Stimulated activated naive CD4-positive, alpha-beta T cell (primary cell): ENCODE measurements around the gene ARHGAP24.

Experiments
- DNase-seq, 6 experiments: peaks; one replicate each; lab custom pipeline; 2025; lab: John Stamatoyannopoulos, UW

Gene ARHGAP24

DNA sequence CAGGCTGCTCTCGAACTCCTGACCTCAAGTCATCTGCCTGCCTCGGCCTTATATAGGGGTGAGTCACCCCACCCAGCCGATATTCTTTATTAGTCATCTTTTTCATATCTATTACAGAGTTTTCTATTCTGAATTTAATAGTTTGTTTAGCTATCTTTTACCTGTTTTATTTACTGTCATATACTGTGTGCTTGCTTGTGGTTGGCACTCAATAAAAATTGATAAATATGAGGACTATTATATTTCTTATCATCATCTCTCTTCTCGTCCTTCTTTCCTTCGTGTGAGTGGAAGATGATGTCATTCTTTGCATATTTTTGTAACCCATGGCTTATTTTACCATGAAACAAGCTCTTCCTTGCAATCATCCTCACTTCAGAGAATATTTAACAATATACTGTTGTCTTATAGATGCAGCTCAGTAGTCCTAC is 265.5 kb downstream of the ARHGAP24 start:
- no peak for DNase-seq

DNA sequence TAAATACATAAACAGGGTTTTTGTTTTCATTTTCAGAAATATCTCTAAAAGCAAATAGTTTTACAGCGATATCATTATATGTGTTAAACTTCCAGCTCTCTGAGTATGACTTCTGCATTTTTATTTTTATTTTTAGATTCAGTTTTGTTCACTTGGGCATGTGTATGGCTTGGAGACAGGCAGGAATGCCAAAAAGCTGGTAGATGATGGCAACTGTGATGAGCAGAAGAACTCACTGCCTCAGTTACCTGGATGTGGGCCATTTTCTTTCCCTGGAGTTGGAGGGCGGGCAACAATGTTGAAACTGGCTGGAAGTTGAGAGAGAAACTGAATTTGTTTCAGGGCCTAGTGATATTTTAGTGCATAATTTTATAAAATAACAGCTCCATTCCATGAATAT is 266.4 kb downstream of the ARHGAP24 start:
- DNase-seq: no peak

- no peak for DNase-seq
Measured at GRCh38 chr4:85741921-85742591, 267.1 kb downstream of the ARHGAP24 start.

DNA sequence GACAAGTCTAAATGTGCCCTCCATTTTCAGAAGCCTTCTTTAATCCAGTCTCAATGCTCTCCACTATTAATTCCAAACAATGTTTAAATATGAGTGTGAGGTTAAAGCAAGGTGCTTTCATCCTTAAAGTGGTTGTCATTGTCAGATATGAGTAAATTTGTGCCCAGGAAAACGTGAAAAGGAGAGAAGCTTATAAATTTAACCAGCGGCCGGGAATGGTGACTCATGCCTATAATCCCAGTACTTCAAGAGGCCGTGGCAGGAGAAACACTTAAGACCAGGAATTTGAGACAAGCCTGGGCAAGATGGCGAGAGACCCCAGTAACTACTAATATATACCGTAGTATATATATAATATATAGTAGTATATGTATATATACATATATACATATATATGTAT is 270.0 kb downstream of the ARHGAP24 start:
- no peak for DNase-seq

GRCh38 chr4:85745939-85746338 is 271.0 kb downstream of the ARHGAP24 start:
- DNase-seq: no peak

- DNase-seq: no peak
Measured at GRCh38 chr4:85747882-85748491, 273.0 kb downstream of the ARHGAP24 start.

DNA sequence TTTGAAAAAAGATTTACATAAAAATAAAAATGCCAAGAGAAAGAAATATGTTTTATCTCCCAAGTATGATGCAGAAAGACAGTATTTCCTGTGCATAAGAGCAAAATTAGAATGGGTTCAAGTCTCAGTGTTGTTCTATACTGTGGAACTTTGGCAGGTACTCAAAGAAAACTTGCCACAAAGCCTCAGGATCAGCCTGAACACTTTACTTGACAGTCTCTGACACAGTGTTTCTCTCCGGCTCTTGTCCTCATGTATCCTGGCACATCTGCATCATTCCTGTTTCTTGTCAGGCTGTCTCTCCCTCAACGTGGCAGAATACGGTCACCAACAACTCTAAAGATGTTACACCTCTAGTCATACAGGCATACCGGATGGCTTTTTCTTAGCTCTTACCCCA is 273.7 kb downstream of the ARHGAP24 start:
- DNase-seq: no peak

DNA sequence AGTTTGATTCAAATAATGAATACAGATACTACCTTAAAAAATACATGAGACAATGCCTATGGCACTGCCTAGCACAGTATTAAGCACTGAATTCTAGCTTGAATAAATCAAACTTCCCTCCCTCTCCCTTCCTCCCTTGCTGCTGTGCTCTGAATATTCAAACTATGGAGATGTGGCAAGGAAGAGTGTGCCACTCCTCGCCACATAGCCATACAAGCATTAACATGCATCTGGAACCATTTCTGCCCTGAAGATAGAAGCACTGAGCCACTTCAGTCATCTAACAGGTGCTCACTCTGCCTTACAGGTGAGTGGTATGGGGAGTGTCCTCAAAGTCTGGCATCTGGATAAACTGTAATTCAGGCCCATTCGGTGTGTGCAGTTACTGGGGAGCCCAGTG is 276.9 kb downstream of the ARHGAP24 start:
- DNase-seq: no peak

GRCh38 chr4:85755285-85755684 is 280.3 kb downstream of the ARHGAP24 start:
- DNase-seq: no peak

GRCh38 chr4:85756938-85757337 is 282.0 kb downstream of the ARHGAP24 start:
- no peak for DNase-seq

DNA sequence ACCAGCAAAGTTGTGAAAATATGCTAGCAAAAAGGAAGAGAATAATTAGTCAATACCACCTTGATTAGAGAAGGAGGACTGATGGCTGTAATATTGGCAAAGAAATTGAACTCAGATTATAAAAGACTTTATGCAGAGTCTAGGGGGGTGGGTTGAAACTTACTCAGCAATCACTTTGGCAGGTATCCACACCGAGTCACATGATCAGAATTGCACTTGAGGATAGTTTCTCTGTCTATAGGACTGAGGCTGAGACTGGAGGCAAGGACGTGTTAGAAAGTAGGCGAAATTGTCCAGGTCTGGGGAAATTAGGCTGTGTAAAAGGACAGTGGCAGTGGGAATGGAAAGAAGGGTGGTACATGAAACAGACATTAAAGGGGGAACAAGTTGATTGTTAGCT is 284.4 kb downstream of the ARHGAP24 start:
- no peak for DNase-seq

- DNase-seq: no peak
Measured at GRCh38 chr4:85760511-85760910, 285.6 kb downstream of the ARHGAP24 start.

- no peak for DNase-seq
Measured at GRCh38 chr4:85761803-85762528, 287.0 kb downstream of the ARHGAP24 start.

GRCh38 chr4:85762529-85762871 is 287.6 kb downstream of the ARHGAP24 start:
- DNase-seq: no peak

- DNase-seq: no peak
Measured at GRCh38 chr4:85763202-85763601, 288.3 kb downstream of the ARHGAP24 start.

DNA sequence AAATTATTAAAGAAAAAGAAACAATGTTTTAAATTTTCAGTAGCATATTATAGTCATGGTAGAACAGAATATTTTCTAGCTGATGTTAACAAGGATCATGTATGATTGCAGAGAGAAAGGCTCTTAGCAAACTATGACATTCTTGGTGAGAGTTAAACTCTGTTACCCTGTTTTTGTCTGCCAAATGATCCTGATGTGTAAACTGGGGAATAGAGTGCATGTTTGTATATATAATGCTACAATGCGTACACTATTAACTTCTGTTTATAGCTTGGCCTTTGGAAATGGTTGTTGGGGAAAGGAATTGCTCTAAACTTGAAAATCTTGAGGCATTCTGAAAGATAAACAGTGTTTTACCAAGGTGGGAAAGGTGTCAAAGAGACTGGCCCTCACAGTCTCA is 292.7 kb downstream of the ARHGAP24 start:
- DNase-seq: no peak

DNA sequence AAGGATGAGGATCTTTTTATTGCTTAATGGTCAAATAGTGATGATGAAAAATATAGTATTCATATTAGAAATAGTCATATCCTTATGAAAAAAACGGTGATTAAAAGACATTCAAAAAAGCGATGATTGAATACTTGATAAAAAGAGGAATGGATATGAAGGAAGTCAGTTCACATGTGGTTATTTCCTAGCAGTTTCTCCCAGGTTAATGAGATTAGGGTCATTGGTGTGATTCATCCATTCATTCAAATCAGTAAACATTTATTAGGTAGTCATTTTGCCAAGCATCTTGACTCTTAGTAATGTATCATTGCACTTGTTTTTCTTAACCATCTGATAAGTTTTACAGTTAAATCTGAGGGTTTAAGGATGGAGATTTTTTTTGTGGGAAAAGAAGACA is 294.1 kb downstream of the ARHGAP24 start:
- no peak for DNase-seq

- DNase-seq: no peak
Measured at GRCh38 chr4:85772470-85772869, 297.5 kb downstream of the ARHGAP24 start.

DNA sequence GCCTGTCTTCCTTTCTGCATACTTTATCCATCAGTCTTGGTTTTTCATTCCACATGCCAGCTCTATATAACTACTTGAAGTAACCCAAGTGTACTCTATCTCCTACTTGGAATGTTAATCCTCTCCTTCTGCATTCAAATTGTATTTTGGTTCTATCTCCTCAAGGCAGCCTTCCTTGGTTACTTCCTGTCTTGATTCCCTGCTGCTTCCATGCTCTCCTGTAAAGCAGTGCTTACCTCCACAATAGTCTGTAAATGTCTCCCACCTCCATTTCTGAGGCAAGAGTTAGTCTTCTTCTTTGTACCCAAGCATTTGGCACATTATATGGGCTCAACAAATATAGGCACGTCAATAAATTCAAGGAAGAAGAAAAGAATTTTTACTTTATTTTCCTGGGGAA is 298.4 kb downstream of the ARHGAP24 start:
- no peak for DNase-seq

DNA sequence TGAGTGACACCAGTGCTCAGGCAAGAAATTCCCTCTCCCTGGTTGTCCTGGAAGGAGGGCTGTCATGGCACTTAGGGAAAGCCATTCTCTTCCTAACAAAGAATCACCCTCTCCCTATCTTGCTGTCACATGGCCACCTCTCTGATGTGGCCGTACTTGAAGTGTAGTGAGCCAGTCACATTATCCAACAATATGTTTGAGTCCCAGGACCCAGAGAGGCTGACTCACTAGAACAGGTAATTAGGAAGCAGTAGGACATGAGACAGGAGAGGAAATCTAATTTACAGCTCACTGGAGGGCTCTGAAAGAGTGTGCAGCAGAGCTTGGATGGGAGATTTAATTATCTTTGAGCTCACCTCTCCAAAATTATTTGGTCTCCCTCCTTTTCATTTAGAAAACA is 299.1 kb downstream of the ARHGAP24 start:
- no peak for DNase-seq

- DNase-seq: no peak
Measured at GRCh38 chr4:85774489-85774888, 299.5 kb downstream of the ARHGAP24 start.

DNA sequence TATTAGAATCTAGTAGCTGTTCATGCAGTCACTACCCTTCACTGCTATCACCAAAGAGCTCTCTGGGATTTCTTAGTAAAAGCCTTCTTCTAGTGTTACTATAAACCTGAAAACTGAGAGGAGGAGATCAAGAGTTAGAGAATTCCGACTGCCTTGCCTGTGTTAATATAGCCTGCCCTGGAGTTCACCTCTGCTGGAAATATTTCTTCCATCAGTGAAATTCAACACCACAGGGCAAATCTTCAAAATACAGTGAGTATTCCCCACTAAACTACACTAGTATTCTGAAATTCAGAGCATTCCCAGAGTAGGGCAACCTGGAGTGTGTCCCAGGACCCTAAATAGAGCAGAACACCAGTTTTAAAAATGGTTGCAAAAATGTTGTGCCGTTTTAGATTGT is 301.1 kb downstream of the ARHGAP24 start:
- no peak for DNase-seq

DNA sequence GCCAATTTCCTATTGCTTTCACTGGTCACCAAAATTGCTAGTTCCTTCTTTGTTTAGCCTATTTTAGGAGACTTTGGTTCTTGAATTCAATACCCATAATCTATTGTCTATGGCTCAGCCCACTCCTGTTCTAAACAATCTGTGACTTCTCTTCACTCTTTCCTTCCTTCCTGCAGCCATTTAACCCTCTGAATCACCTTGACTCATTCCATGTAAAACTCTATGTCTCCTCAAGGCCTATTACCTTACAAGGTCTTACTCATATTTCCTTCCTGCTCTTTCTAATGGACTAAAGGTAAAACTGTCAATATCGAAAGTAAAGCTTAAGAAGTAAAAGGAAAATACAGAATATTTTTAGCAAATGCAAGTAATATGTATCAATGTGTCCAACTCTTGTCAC is 301.6 kb downstream of the ARHGAP24 start:
- DNase-seq: no peak
